Stimulated activated CD4-positive, alpha-beta T cell treated with anti-CD3 and anti-CD28 coated beads, Interleukin-2, amount 100 ng/mL, for 24 hours (primary cell): ENCODE measurements around the gene KRT6A.
"Not testable (repeated sequence)": the region's sequence is repeated elsewhere in the genome, so short reads cannot be mapped to it uniquely, and the experiment has no call there.

Source experiments
- DNase-seq, 2 donors: peaks; one replicate each; pipeline ENCODE4 v3.0.0-alpha.2; 2020

The KRT6A gene

GRCh38 chr12:52499806-52500560 lies 6.9 kb upstream of the KRT6A start:
- no peak for DNase-seq

GRCh38 chr12:52498946-52499345 lies 5.9 kb upstream of the KRT6A start:
- no peak for DNase-seq

GRCh38 chr12:52497975-52498374 lies 4.9 kb upstream of the KRT6A start:
- no peak for DNase-seq

GRCh38 chr12:52496590-52497071 lies 3.6 kb upstream of the KRT6A start:
- DNase-seq, result no peak

- DNase-seq, result no peak
Observed at GRCh38 chr12:52496054-52496453, 3.0 kb upstream of the KRT6A start.

GRCh38 chr12:52495389-52495788 lies 2.3 kb upstream of the KRT6A start:
- no peak for DNase-seq

GRCh38 chr12:52494518-52494917 lies 1.5 kb upstream of the KRT6A start:
- no peak for DNase-seq

- no peak for DNase-seq
Observed at GRCh38 chr12:52494100-52494499, 1.0 kb upstream of the KRT6A start.

GRCh38 chr12:52492405-52492804 lies 652 bp downstream of the KRT6A start:
- not testable (repeated sequence) for DNase-seq

GRCh38 chr12:52491495-52491894 lies 1.6 kb downstream of the KRT6A start:
- DNase-seq, result not testable (repeated sequence)

GRCh38 chr12:52488736-52489135 lies 4.3 kb downstream of the KRT6A start:
- no peak for DNase-seq

GRCh38 chr12:52487744-52488443 lies 5.2 kb downstream of the KRT6A start:
- not testable (repeated sequence) for DNase-seq

- DNase-seq, result no peak
Observed at GRCh38 chr12:52487211-52487610, 5.8 kb downstream of the KRT6A start.

- no peak for DNase-seq
Observed at GRCh38 chr12:52486166-52487105, 6.6 kb downstream of the KRT6A start.

- DNase-seq, result no peak
Observed at GRCh38 chr12:52480073-52480472, 13.0 kb downstream of the KRT6A start.

- no peak for DNase-seq
Observed at GRCh38 chr12:52477651-52478050, 15.4 kb downstream of the KRT6A start.

GRCh38 chr12:52474212-52474611 lies 18.8 kb downstream of the KRT6A start:
- no peak for DNase-seq

- DNase-seq, result no peak
Observed at GRCh38 chr12:52473768-52474167, 19.3 kb downstream of the KRT6A start, which contains the start of gene KRT6C. KRT6C (minus strand) TSS chr12:52473805; CDS start chr12:52473737, 68 bp downstream.

- no peak for DNase-seq
Observed at GRCh38 chr12:52469853-52470252, 23.2 kb downstream of the KRT6A start.

GRCh38 chr12:52464897-52465296 lies 28.2 kb downstream of the KRT6A start:
- no peak for DNase-seq

GRCh38 chr12:52461693-52462092 lies 31.4 kb downstream of the KRT6A start:
- no peak for DNase-seq

- no peak for DNase-seq
Observed at GRCh38 chr12:52458861-52459260, 34.2 kb downstream of the KRT6A start.

GRCh38 chr12:52455821-52456220 lies 37.2 kb downstream of the KRT6A start:
- no peak for DNase-seq
